ENCODE data around the gene ZNF888.
A peak's percentile ranks its signal among the peaks of the same experiment; 100 is the strongest.

- TF ChIP-seq MTA3 (IDR thresholded peaks at IDR 0.05; ENCODE audit: borderline replicate concordance): peak; percentile 54; the same call in 1 of the 2 replicates
- TF ChIP-seq ZNF384 (IDR thresholded peaks at IDR 0.05; ENCODE audit: low read depth, low read length): no peak
- TF ChIP-seq PPARD (CRISPR knock-in tag; IDR thresholded peaks at IDR 0.05): no peak
- TF ChIP-seq POLR2AphosphoS5 (IDR thresholded peaks at IDR 0.05; ENCODE audit: control insufficient read depth, insufficient read depth, low read depth, low read length): peak; percentile 92
- no peak for TF ChIP-seq ATF6 (CRISPR knock-in tag; IDR thresholded peaks at IDR 0.05)
Observed at GRCh38 chr19:52897138-52897935, 25.9 kb downstream of the ZNF888 start, which contains the start of gene ZNF320.
